HL-60 (cell line): ENCODE measurements around the gene HACD2.

ENCODE experiments used
- CTCF ChIP-seq: IDR thresholded peaks from one replicate; pipeline ENCODE4 v1.5.1; 2011; ENCODE audit warnings: low read length, control low read depth, inconsistent platforms; ENCODE audit not compliant: insufficient read depth
- GABPA ChIP-seq: IDR thresholded peaks from 2 replicates; pipeline ENCODE4 v1.6.1; 2012; ENCODE audit warnings: low read depth
- POLR2AphosphoS5 ChIP-seq: IDR thresholded peaks from 2 replicates; pipeline ENCODE4 v1.6.1; 2012; ENCODE audit warnings: low read depth

DNA sequence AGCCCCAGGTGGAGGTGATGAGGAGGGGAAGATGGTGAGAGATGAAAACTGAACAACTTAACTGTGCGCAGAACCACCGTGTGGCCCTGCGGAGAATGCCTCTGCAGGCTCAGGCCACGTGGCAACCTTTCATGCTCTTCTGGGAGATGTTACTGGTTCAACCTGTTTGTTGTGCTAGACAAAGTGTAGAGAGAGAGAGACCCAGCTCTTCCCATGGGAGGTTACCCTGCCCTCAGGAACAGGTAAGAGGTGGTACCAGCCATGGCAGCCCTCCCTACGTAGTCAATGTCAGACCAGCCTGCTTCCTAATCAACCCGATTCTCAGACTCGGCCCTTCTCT is 37.0 kb upstream of the HACD2 start:
- TF ChIP-seq CTCF (no peak), GABPA (no peak), POLR2AphosphoS5 (no peak)
